Endothelial cell (in vitro differentiated cells): Measurements from ENCODE around the gene DTNBP1. TPM values are rescaled to one million over a fixed set of nuclear protein-coding genes. Genes with fewer than 3 reads are reported as not detected.
A peak's percentile ranks its signal among the peaks of the same experiment; 100 is the strongest.

Source experiments
- DNase-seq: peaks from one replicate; pipeline ENCODE4 v3.0.0; 2021; ENCODE audit warnings: low spot score
- H3K27ac Mint-ChIP-seq: one replicate; pipeline ENCODE4 v1.8.0; 2021; ENCODE audit warnings: mixed read lengths, inconsistent platforms; ENCODE audit not compliant: unreplicated experiment
- H3K27me3 Mint-ChIP-seq: one replicate; pipeline ENCODE4 v1.8.0; 2021; ENCODE audit warnings: mild to moderate bottlenecking, moderate library complexity, mixed read lengths, inconsistent platforms; ENCODE audit not compliant: unreplicated experiment
- H3K36me3 Mint-ChIP-seq: one replicate; pipeline ENCODE4 v1.8.0; 2021; ENCODE audit warnings: mild to moderate bottlenecking, low read depth, mixed read lengths, inconsistent platforms; ENCODE audit not compliant: unreplicated experiment
- H3K4me1 Mint-ChIP-seq: one replicate; pipeline ENCODE4 v1.8.0; 2021; ENCODE audit warnings: mild to moderate bottlenecking, mixed read lengths, inconsistent platforms; ENCODE audit not compliant: unreplicated experiment
- H3K4me3 Mint-ChIP-seq: one replicate; pipeline ENCODE4 v1.8.0; 2021; ENCODE audit warnings: mild to moderate bottlenecking, mixed read lengths, inconsistent platforms; ENCODE audit not compliant: unreplicated experiment
- H3K9me3 Mint-ChIP-seq: one replicate; pipeline ENCODE4 v1.8.0; 2021; ENCODE audit warnings: mixed read lengths, inconsistent platforms; ENCODE audit not compliant: unreplicated experiment
- total RNA-seq: library from RNA; stranded (reverse); fragmentation: NEBNext Ultra II Directional; extraction: Animal tissue kit (Norgen Biotek cat#: 25700); gene quantifications from one replicate; pipeline ENCODE4 v1.2.1, GENCODE V29; 2021; ENCODE audit not compliant: unreplicated experiment
- TF ChIP-seq, protein P1 (sequence below): fragments of 200-600 bp; sonication (generic); IDR thresholded peaks from one replicate; pipeline ENCODE4 v1.5.0; 2021; ENCODE audit warnings: antibody characterized with exemption; ENCODE audit not compliant: unreplicated experiment

Gene DTNBP1
- total RNA-seq, 1 donor from 2014 or later, result 19.3 TPM

DNA sequence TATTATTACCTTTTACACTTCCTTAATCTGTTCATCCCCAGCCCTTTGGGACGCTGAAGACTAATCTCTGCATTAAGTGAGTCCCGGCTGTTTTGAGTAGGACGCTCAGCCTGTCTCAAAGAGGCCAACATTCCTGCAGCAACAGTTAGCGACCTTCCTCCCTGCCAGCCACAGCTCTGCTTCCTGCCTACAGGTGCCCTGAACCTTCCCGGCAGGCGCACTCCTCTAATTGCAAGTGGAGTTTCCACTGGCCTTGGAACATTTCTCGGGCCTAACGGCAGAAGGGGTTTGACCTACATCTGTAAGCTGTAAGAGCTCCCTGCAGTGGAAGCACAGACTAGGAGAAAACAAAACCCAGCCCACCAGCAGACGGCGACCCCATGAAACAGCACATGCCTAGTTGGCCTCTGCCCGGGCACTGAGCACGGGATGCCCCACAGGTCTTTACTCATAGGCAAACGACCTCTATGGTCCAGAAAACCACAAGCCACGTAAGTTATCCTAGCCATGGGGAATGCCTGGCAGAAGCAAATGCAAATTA is 137.9 kb downstream of the DTNBP1 start:
- H3K27ac Mint-ChIP-seq, result no peak overlapping the region
- TF ChIP-seq, protein P1, sequence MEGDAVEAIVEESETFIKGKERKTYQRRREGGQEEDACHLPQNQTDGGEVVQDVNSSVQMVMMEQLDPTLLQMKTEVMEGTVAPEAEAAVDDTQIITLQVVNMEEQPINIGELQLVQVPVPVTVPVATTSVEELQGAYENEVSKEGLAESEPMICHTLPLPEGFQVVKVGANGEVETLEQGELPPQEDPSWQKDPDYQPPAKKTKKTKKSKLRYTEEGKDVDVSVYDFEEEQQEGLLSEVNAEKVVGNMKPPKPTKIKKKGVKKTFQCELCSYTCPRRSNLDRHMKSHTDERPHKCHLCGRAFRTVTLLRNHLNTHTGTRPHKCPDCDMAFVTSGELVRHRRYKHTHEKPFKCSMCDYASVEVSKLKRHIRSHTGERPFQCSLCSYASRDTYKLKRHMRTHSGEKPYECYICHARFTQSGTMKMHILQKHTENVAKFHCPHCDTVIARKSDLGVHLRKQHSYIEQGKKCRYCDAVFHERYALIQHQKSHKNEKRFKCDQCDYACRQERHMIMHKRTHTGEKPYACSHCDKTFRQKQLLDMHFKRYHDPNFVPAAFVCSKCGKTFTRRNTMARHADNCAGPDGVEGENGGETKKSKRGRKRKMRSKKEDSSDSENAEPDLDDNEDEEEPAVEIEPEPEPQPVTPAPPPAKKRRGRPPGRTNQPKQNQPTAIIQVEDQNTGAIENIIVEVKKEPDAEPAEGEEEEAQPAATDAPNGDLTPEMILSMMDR, result no peak
- H3K4me1 Mint-ChIP-seq, result peaks cover 3% of the 10 kb centered on the region
- no peaks in the 10 kb centered on the region for H3K9me3 Mint-ChIP-seq
- H3K4me3 Mint-ChIP-seq, result no peak overlapping the region
- peaks cover 79% of the 10 kb centered on the region for H3K36me3 Mint-ChIP-seq
- DNase-seq, result no peak
- H3K27me3 Mint-ChIP-seq, result peaks cover 14% of the 10 kb centered on the region

DNA sequence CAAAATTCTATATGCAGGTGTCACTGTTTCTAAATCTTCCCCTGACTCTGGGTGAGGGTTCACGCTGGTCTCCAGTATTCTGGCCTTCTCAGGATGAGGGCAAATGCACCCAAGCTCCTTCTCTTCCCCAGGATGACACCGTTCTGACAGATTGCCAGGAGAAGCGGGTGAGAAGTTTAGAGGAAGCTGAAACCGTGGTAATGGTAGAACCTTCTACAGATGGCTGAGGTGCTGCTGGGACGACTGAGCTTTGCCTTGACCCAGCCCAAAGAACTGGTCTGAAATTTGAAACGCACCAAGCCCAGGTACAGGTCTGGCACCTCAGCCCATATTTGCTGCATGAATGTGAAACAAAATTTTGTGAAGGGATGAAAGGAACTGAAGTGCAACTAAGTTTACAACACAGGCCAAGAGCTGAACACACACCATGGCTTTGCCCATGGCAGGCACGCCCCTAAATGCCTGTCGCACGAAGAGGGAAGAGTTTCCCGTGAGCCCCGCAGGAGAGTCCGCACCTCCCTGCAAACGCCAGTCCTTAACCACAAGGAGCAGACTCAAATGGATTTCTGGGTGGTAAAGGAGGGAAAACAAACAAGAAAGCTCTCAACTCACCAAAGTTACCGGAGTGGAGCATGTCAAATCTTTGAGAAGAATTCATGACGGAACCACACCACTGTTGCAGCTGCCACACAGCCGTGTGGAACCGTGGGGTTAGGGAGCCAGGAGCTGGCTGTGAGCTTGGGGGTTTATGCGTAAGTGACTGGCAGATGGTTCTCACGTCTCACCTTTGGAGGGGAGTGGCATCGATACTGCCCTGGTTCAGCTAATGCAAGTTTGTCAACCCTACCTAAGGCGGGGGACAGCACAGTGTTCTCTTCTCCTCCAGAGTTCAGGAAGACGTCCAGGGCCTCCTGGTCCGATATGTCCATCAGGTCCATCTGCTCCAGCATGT is 138.9 kb downstream of the DTNBP1 start:
- Mint-ChIP-seq H3K27ac (no peak overlapping the region), H3K27me3 (peaks cover 19% of the 10 kb centered on the region), H3K9me3 (no peaks in the 10 kb centered on the region), H3K36me3 (peaks cover 89% of the 10 kb centered on the region), H3K4me3 (peak overlapping the region; percentile 79), H3K4me1 (peaks cover 6% of the 10 kb centered on the region)
- no peak for DNase-seq
- TF ChIP-seq, protein P1, result no peak

DNA sequence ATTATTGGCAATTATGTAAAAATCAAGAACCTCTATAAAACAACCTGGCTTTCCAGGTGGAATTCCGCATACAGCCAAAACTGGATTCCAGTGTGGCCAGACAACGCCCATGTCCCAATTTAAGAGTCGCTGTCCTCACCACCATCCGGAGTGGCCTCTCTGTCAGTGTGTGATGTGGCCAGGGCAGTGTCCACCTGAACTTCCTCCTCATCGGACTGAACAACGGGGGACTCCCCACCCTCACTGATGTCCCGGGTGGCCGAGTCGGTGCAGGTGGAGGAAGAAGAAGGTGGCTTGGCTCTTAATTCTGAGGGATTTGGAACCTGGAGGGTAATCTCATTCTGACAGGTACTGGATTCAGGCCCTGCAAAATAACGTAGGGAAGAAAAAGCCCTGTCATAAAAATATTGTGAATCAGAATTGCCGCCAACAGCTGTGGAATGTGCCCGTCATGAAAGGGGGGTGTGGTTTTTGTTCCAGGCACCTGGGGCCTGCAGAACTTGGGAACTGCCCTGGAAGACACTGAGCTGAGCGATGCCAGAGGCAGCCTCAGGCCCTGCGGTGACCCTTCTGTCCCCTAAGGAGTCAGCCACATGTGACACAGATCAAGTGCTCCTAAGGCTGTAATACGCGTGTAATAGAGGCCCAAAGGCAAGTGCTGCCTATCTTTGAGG is 139.8 kb downstream of the DTNBP1 start:
- no peak overlapping the region for H3K27ac Mint-ChIP-seq
- no peaks in the 10 kb centered on the region for H3K9me3 Mint-ChIP-seq
- H3K36me3 Mint-ChIP-seq, result peaks cover 90% of the 10 kb centered on the region
- peaks cover 6% of the 10 kb centered on the region for H3K4me1 Mint-ChIP-seq
- no peak for DNase-seq
- TF ChIP-seq, protein P1, result no peak
- H3K4me3 Mint-ChIP-seq, result peak overlapping the region; percentile 50
- H3K27me3 Mint-ChIP-seq, result peaks cover 22% of the 10 kb centered on the region

DNA sequence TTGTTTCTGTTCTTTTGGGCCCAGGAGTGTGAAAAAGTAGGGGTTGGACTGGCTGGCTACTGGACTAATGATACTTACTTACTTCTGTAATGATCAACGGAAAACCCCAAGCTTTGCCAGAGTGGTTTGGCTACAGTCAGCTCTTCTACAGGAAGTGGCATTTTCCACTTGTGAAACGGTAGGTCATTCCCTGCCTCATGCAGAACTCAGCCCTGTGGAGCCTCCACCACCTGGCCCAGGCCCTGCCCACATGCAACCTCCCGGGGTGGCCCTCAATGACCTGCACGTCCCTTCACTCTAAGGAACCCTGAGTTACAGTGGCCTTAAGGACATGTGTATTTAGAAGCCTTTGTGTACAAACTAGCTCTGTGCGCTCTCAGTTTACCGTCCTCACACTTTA is 140.4 kb downstream of the DTNBP1 start:
- peak overlapping the region; percentile 37 for H3K4me3 Mint-ChIP-seq
- H3K27ac Mint-ChIP-seq, result no peak overlapping the region
- peaks cover 6% of the 10 kb centered on the region for H3K4me1 Mint-ChIP-seq
- peaks cover 28% of the 10 kb centered on the region for H3K27me3 Mint-ChIP-seq
- DNase-seq, result no peak
- H3K9me3 Mint-ChIP-seq, result no peaks in the 10 kb centered on the region
- H3K36me3 Mint-ChIP-seq, result peaks cover 85% of the 10 kb centered on the region
- TF ChIP-seq, protein P1, result no peak
